ENCODE results near the gene TPK1. TPM values are rescaled to one million over a fixed set of nuclear protein-coding genes. Genes with fewer than 3 reads are reported as not detected.
"Not testable (repeated sequence)": the region's sequence is repeated elsewhere in the genome, so short reads cannot be mapped to it uniquely, and the experiment has no call there.

Gene TPK1
- total and polyA plus RNA-seq, 8 donors = 1.8 to 13.0 (median 4.3) TPM

DNA sequence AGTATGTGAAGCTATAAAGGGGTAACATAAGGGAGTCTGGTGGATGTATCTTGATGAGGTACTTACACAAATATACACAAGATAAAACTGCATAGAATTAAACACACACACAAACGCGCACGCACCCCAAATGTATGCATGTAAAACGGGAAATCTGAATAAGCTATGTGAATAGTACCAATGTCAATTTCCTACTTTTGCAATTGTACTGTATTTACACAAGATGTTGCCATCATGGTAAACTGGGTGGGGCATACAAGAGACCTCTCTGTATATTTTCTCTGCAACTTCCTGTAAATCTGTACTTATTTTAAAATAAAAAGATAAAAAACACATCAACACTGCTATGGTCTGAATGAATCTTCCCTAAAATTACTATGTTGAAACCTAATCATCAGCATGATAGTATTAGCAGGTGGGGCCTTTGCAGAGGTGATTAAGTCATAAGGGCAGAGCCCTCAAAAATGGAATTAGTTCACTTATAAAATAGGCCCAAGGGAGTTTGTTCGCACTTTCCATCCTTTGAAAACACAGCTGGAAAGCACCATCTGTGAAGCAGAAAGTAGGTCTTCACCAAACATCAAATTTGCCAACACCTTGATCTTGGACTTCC lies 30.1 kb downstream of the TPK1 start:
- TF ChIP-seq EP300 (IDR thresholded peaks at IDR 0.05) (no peak), POLR2A (IDR thresholded peaks at IDR 0.05) (no peak), POLR2AphosphoS5 (IDR thresholded peaks at IDR 0.05) (no peak)
- TF ChIP-seq, protein P1, sequence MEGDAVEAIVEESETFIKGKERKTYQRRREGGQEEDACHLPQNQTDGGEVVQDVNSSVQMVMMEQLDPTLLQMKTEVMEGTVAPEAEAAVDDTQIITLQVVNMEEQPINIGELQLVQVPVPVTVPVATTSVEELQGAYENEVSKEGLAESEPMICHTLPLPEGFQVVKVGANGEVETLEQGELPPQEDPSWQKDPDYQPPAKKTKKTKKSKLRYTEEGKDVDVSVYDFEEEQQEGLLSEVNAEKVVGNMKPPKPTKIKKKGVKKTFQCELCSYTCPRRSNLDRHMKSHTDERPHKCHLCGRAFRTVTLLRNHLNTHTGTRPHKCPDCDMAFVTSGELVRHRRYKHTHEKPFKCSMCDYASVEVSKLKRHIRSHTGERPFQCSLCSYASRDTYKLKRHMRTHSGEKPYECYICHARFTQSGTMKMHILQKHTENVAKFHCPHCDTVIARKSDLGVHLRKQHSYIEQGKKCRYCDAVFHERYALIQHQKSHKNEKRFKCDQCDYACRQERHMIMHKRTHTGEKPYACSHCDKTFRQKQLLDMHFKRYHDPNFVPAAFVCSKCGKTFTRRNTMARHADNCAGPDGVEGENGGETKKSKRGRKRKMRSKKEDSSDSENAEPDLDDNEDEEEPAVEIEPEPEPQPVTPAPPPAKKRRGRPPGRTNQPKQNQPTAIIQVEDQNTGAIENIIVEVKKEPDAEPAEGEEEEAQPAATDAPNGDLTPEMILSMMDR (IDR thresholded peaks at IDR 0.05) = no peak
- H3K27ac ChIP-seq = no peak overlapping the region
- DNase-seq = no peak
- no peak overlapping the region for H3K4me3 ChIP-seq
- no peaks in the 10 kb centered on the region for H3K9me3 ChIP-seq
- H3K27me3 ChIP-seq = no peaks in the 10 kb centered on the region
- intact Hi-C loops (cut with DNase I; ENCODE audit: low total_unique reads) = no loop called here
- 85 to 95% (median 91%) methylated on average over 5 of the region's 5 CpGs for WGBS, 5 donors
- no peaks in the 10 kb centered on the region for H3K4me1 ChIP-seq
- no peaks in the 10 kb centered on the region for H3K36me3 ChIP-seq

DNA sequence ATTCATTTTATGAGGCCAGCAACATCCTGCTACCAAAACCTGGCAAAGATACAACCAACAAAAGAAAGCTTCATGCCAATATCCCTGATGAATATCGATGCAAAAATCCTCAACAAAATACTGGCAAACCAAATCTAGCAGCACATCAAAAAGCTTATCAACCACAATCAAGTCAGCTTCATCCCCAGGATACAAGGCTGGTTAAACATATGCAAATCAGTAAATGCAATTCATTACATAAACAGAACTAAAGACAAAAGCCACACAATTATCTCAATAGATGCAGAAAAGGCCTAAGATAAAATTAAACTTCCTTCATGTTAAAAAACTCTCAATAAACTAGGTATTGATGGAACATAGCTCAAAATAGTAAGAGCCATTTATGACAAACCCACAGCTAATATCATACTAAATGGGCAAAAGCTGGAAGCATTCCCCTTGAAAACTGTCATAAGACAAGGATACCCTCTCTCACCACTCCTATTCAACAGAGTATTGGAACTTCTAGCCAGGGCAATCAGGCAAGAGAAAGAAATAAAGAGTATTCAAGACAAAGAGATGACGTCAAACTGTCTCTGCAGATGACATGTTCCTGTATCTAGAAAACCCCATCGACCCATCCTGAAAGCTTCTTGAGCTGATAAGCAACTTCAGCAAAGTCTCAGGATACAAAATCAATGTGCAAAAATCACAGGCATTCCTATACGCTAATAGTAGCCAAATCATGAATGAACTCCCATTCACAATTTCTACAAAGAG lies 35.0 kb downstream of the TPK1 start:
- H3K27ac ChIP-seq; H3K36me3 ChIP-seq; H3K4me3 ChIP-seq; H3K4me1 ChIP-seq; H3K27me3 ChIP-seq; DNase-seq; H3K9me3 ChIP-seq; intact Hi-C loops (cut with DNase I; ENCODE audit: low total_unique reads): not testable (repeated sequence)
- WGBS, 5 donors = 80 to 88% (median 83%) methylated on average over 4 of the region's 4 CpGs

DNA sequence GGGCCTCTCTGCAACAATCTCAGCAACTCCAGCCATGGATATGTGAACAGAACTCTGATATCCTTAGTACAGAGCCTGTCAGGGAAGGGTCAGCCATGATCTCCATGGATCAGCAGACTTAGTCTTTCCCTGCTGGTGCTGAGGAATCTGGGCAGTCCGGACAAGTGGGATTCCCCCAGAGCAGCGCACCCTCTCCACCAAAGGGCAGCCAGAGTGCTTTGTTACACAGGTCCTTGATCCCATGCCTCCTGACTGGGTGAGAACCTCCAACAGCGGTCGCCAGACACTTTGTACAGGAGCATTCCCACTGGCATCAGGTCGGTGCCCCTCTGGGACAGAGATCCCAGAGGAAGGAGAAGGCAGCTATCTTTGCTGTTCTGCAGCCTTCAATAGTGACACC lies 38.9 kb downstream of the TPK1 start:
- no peak overlapping the region for H3K4me3 ChIP-seq
- intact Hi-C loops (cut with DNase I; ENCODE audit: low total_unique reads) = no loop called here
- H3K36me3 ChIP-seq = peaks cover 0 to 4% (median 2%) of the 10 kb centered on the region in 4 donors
- no peaks in the 10 kb centered on the region for H3K4me1 ChIP-seq
- 93 to 100% (median 94%) methylated on average over 1 to 5 of the region's 5 CpGs for WGBS, 5 donors
- H3K27me3 ChIP-seq = no peaks in the 10 kb centered on the region
- H3K27ac ChIP-seq = no peak overlapping the region
- H3K9me3 ChIP-seq = no peaks in the 10 kb centered on the region
- no peak for DNase-seq
- TF ChIP-seq POLR2AphosphoS5 (IDR thresholded peaks at IDR 0.05) (no peak), EP300 (IDR thresholded peaks at IDR 0.05) (no peak), POLR2A (IDR thresholded peaks at IDR 0.05) (no peak)
- TF ChIP-seq, protein P1 (IDR thresholded peaks at IDR 0.05) = no peak

DNA sequence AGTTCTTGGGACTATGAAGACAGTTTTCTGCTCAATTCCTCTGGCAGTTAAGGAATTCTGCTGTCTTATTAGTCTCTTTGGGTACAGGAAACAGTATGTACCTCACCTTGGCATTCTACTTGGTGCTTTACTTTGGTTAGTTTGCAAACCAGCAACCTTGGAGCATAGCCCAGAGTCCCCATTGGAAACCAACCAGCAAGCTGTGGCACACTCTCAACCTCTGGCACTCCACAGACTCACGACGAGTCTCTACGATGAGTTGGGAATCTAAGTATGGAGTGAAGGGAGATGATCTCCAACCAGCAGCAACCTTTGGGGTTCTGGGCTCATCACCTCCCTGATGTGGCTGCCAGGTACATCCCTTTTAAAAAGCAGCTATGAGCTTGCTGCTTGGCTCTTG lies 43.8 kb downstream of the TPK1 start:
- peaks cover 0 to 4% (median 2%) of the 10 kb centered on the region in 4 donors for H3K36me3 ChIP-seq
- no peaks in the 10 kb centered on the region for H3K9me3 ChIP-seq
- peak in 1 of 2 donors; percentile 37 for DNase-seq
- no peaks in the 10 kb centered on the region for H3K27me3 ChIP-seq
- intact Hi-C loops (cut with DNase I; ENCODE audit: low total_unique reads) = no loop called here
- H3K4me3 ChIP-seq = no peak overlapping the region
- H3K4me1 ChIP-seq = no peaks in the 10 kb centered on the region
- WGBS, 5 donors = 59 to 89% (median 80%) methylated on average over 3 of the region's 3 CpGs
- no peak overlapping the region for H3K27ac ChIP-seq
- TF ChIP-seq EP300 (IDR thresholded peaks at IDR 0.05) (no peak), POLR2A (IDR thresholded peaks at IDR 0.05) (no peak), POLR2AphosphoS5 (IDR thresholded peaks at IDR 0.05) (no peak)
- TF ChIP-seq, protein P1 (IDR thresholded peaks at IDR 0.05) = no peak

DNA sequence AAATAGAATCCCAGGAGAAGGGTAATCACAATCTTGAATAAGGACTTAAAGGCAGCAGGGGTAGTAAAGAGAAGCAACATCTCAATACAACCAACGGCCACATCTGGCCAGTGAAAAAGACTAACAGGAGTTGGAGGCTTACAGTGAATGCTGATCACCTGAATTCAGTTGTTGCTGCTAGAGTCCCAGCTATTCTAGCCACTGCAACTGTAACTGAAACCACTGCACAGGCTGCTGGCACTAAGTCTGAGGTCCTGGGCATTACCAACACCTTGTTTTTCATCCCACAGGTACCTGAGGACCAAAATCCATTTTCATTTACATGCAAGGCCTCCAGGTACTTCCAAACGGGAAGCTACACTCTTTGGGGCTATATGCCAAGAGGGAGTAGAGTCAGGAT lies 44.4 kb downstream of the TPK1 start:
- TF ChIP-seq, protein P1 (IDR thresholded peaks at IDR 0.05) = no peak
- TF ChIP-seq POLR2A (IDR thresholded peaks at IDR 0.05) (no peak), POLR2AphosphoS5 (IDR thresholded peaks at IDR 0.05) (no peak), EP300 (IDR thresholded peaks at IDR 0.05) (no peak)
- Histone ChIP-seq H3K27ac (no peak overlapping the region), H3K4me1 (no peaks in the 10 kb centered on the region), H3K36me3 (peaks cover 0 to 1% (median 0%) of the 10 kb centered on the region in 4 donors), H3K4me3 (no peak overlapping the region), H3K9me3 (no peaks in the 10 kb centered on the region), H3K27me3 (no peaks in the 10 kb centered on the region)
- intact Hi-C loops (cut with DNase I; ENCODE audit: low total_unique reads) = no loop called here
- WGBS, 5 donors = 61 to 79% (median 67%) methylated on average over 2 of the region's 2 CpGs
- no peak for DNase-seq
